ENCODE data around the gene MKI67.
"Not testable (repeated sequence)": the region's sequence is repeated elsewhere in the genome, so short reads cannot be mapped to it uniquely, and the experiment has no call there.

MKI67 gene

GRCh38 chr10:128103229-128103714 lies 23.0 kb downstream of the MKI67 start:
- Histone ChIP-seq H3K4me3 (ENCODE audit: low read depth in 1 of 2, low read length in 2 of 2) (no peak overlapping the region), H3K4me1 (ENCODE audit: control insufficient read depth in 1 of 2, insufficient read depth in 2 of 2, low read length in 2 of 2) (no peaks in the 10 kb centered on the region), H3K27ac (ENCODE audit: low read length) (no peak overlapping the region), H3K36me3 (ENCODE audit: control insufficient read depth in 1 of 2, insufficient read depth in 2 of 2, low read length in 2 of 2) (no peaks in the 10 kb centered on the region), H3K27me3 (ENCODE audit: low read depth, low read length) (no peaks in the 10 kb centered on the region), H3K9me3 (ENCODE audit: control insufficient read depth in 1 of 2, low read length in 2 of 2) (no peaks in the 10 kb centered on the region)

DNA sequence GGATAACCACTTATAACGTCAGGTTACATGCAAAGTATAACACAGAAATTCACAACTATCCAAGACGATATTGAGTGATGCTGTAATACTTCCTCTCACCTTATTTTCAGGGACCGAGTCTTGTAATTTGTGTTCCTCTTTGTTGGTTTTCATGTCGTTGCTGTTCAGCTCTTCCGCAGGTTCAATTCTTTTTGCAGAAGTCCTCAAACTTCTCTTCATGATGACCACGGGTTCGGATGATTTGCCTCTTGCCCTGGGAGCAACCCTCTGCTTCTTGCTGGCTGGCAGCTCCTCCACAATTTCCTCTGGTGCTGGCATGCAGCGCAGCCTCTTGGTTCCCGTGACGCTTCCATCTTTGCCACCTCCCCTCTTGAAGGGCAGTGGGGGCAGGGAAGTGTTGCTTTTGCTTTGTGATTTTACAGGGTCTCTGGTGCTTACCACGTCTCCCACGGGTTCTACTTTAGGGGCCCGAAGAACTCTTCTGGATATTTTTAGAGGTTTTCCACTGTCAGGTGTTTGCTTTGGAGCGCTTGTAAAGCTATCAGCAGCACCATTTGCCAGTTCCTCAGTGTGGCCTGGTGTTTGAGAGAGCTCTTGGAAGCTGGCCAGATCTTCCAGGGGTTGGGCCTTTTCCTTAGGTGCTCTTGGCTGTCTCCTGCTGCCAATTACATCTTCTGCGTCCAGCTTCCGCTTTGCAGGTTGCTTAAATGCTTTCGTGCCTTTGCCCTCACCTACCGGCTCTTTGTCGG lies 23.6 kb downstream of the MKI67 start:
- Histone ChIP-seq H3K36me3 (ENCODE audit: control insufficient read depth in 1 of 2, insufficient read depth in 2 of 2, low read length in 2 of 2) (no peaks in the 10 kb centered on the region), H3K4me3 (ENCODE audit: low read depth in 1 of 2, low read length in 2 of 2) (no peak overlapping the region), H3K9me3 (ENCODE audit: control insufficient read depth in 1 of 2, low read length in 2 of 2) (no peaks in the 10 kb centered on the region), H3K27ac (ENCODE audit: low read length) (no peak overlapping the region), H3K27me3 (ENCODE audit: low read depth, low read length) (no peaks in the 10 kb centered on the region), H3K4me1 (ENCODE audit: control insufficient read depth in 1 of 2, insufficient read depth in 2 of 2, low read length in 2 of 2) (no peaks in the 10 kb centered on the region)

GRCh38 chr10:128101901-128102300 lies 24.3 kb downstream of the MKI67 start:
- H3K4me1 ChIP-seq (ENCODE audit: control insufficient read depth in 1 of 2, insufficient read depth in 2 of 2, low read length in 2 of 2): no peaks in the 10 kb centered on the region
- H3K27me3 ChIP-seq (ENCODE audit: low read depth, low read length): no peaks in the 10 kb centered on the region
- H3K4me3 ChIP-seq (ENCODE audit: low read depth in 1 of 2, low read length in 2 of 2): no peak overlapping the region
- no peak overlapping the region for H3K27ac ChIP-seq (ENCODE audit: low read length)
- no peaks in the 10 kb centered on the region for H3K9me3 ChIP-seq (ENCODE audit: control insufficient read depth in 1 of 2, low read length in 2 of 2)
- no peaks in the 10 kb centered on the region for H3K36me3 ChIP-seq (ENCODE audit: control insufficient read depth in 1 of 2, insufficient read depth in 2 of 2, low read length in 2 of 2)

- H3K4me3 ChIP-seq (ENCODE audit: low read depth in 1 of 2, low read length in 2 of 2): no peak overlapping the region
- H3K9me3 ChIP-seq (ENCODE audit: control insufficient read depth in 1 of 2, low read length in 2 of 2): no peaks in the 10 kb centered on the region
- no peak overlapping the region for H3K27ac ChIP-seq (ENCODE audit: low read length)
- no peaks in the 10 kb centered on the region for H3K4me1 ChIP-seq (ENCODE audit: control insufficient read depth in 1 of 2, insufficient read depth in 2 of 2, low read length in 2 of 2)
- H3K27me3 ChIP-seq (ENCODE audit: low read depth, low read length): no peaks in the 10 kb centered on the region
- H3K36me3 ChIP-seq (ENCODE audit: control insufficient read depth in 1 of 2, insufficient read depth in 2 of 2, low read length in 2 of 2): no peaks in the 10 kb centered on the region
Measured at GRCh38 chr10:128099901-128100300, 26.3 kb downstream of the MKI67 start.

DNA sequence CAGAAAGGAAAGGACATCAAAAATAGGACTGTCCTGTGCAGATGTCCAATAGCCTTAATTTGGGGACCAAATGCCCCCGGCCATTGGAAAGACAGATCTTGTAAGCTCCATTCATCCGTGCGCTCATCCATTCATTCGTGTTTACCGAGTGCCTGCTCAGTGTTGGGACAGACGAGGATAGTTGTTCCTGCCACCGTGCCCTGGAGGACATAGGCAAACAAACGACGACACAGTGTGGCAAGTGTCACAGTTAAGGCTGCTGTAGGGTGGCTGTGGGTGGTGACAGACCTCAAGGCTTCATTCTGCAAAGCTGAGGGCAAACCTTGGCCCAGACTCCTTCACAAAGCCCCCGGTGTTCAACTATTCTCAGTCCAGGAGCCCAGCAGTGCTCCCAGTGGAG lies 27.6 kb downstream of the MKI67 start:
- Histone ChIP-seq H3K36me3 (ENCODE audit: control insufficient read depth in 1 of 2, insufficient read depth in 2 of 2, low read length in 2 of 2) (no peaks in the 10 kb centered on the region), H3K4me3 (ENCODE audit: low read depth in 1 of 2, low read length in 2 of 2) (no peak overlapping the region), H3K9me3 (ENCODE audit: control insufficient read depth in 1 of 2, low read length in 2 of 2) (no peaks in the 10 kb centered on the region), H3K27me3 (ENCODE audit: low read depth, low read length) (no peaks in the 10 kb centered on the region), H3K27ac (ENCODE audit: low read length) (no peak overlapping the region), H3K4me1 (ENCODE audit: control insufficient read depth in 1 of 2, insufficient read depth in 2 of 2, low read length in 2 of 2) (no peaks in the 10 kb centered on the region)

GRCh38 chr10:128097783-128098182 lies 28.4 kb downstream of the MKI67 start:
- Histone ChIP-seq H3K4me1 (ENCODE audit: control insufficient read depth in 1 of 2, insufficient read depth in 2 of 2, low read length in 2 of 2) (no peaks in the 10 kb centered on the region), H3K27ac (ENCODE audit: low read length) (no peak overlapping the region), H3K9me3 (ENCODE audit: control insufficient read depth in 1 of 2, low read length in 2 of 2) (no peaks in the 10 kb centered on the region), H3K4me3 (ENCODE audit: low read depth in 1 of 2, low read length in 2 of 2) (no peak overlapping the region), H3K36me3 (ENCODE audit: control insufficient read depth in 1 of 2, insufficient read depth in 2 of 2, low read length in 2 of 2) (no peaks in the 10 kb centered on the region), H3K27me3 (ENCODE audit: low read depth, low read length) (no peaks in the 10 kb centered on the region)

GRCh38 chr10:128096486-128097199 lies 29.6 kb downstream of the MKI67 start:
- Histone ChIP-seq H3K27ac (ENCODE audit: low read length) (no peak overlapping the region), H3K27me3 (ENCODE audit: low read depth, low read length) (no peaks in the 10 kb centered on the region), H3K4me1 (ENCODE audit: control insufficient read depth in 1 of 2, insufficient read depth in 2 of 2, low read length in 2 of 2) (no peaks in the 10 kb centered on the region), H3K9me3 (ENCODE audit: control insufficient read depth in 1 of 2, low read length in 2 of 2) (no peaks in the 10 kb centered on the region), H3K36me3 (ENCODE audit: control insufficient read depth in 1 of 2, insufficient read depth in 2 of 2, low read length in 2 of 2) (no peaks in the 10 kb centered on the region), H3K4me3 (ENCODE audit: low read depth in 1 of 2, low read length in 2 of 2) (no peak overlapping the region)

GRCh38 chr10:128095753-128096469 lies 30.3 kb downstream of the MKI67 start:
- Histone ChIP-seq H3K27me3 (ENCODE audit: low read depth, low read length) (no peaks in the 10 kb centered on the region), H3K36me3 (ENCODE audit: control insufficient read depth in 1 of 2, insufficient read depth in 2 of 2, low read length in 2 of 2) (no peaks in the 10 kb centered on the region), H3K27ac (ENCODE audit: low read length) (no peak overlapping the region), H3K9me3 (ENCODE audit: control insufficient read depth in 1 of 2, low read length in 2 of 2) (no peaks in the 10 kb centered on the region), H3K4me3 (ENCODE audit: low read depth in 1 of 2, low read length in 2 of 2) (no peak overlapping the region), H3K4me1 (ENCODE audit: control insufficient read depth in 1 of 2, insufficient read depth in 2 of 2, low read length in 2 of 2) (no peaks in the 10 kb centered on the region)

DNA sequence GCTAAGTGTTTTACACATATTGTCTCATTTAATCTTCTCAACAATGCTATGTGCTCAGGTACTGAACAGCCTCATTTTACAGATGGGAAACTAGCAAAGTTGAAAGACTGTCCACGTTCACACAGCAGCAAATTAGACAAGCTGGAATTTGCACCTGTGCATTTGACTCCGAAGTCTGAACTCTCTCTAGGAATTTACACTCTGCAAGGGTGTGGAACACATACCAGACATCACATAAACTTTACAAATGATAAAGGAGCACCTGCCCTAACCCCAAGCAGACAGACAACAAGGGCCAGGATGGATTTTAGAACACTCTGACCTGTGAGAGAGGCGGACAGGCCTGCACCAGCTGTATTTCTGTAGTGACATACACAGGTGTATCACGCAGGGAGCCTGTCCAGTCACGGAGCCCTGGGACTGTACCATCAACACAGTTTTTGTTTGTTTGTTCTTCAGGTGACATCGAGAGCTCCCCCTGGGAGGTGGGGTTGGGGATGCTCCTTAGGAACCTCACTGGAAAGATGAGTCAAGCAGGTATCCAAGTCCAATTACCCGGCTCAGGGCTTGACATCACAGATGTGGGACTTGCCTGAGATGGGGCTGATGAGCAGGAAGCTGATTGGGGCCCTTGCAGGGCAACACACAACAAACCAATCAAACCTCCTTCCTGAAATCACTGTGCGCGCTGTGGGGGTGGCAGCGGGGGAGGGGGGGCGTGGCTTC lies 31.0 kb downstream of the MKI67 start:
- Histone ChIP-seq H3K27ac (ENCODE audit: low read length) (no peak overlapping the region), H3K36me3 (ENCODE audit: control insufficient read depth in 1 of 2, insufficient read depth in 2 of 2, low read length in 2 of 2) (no peaks in the 10 kb centered on the region), H3K4me1 (ENCODE audit: control insufficient read depth in 1 of 2, insufficient read depth in 2 of 2, low read length in 2 of 2) (no peaks in the 10 kb centered on the region), H3K27me3 (ENCODE audit: low read depth, low read length) (no peaks in the 10 kb centered on the region), H3K4me3 (ENCODE audit: low read depth in 1 of 2, low read length in 2 of 2) (no peak overlapping the region), H3K9me3 (ENCODE audit: control insufficient read depth in 1 of 2, low read length in 2 of 2) (no peaks in the 10 kb centered on the region)

- not testable (repeated sequence) for H3K36me3 ChIP-seq (ENCODE audit: control insufficient read depth in 1 of 2, insufficient read depth in 2 of 2, low read length in 2 of 2); H3K4me1 ChIP-seq (ENCODE audit: control insufficient read depth in 1 of 2, insufficient read depth in 2 of 2, low read length in 2 of 2); H3K27ac ChIP-seq (ENCODE audit: low read length); H3K27me3 ChIP-seq (ENCODE audit: low read depth, low read length); H3K4me3 ChIP-seq (ENCODE audit: low read depth in 1 of 2, low read length in 2 of 2); H3K9me3 ChIP-seq (ENCODE audit: control insufficient read depth in 1 of 2, low read length in 2 of 2)
Measured at GRCh38 chr10:128094596-128094995, 31.6 kb downstream of the MKI67 start.

DNA sequence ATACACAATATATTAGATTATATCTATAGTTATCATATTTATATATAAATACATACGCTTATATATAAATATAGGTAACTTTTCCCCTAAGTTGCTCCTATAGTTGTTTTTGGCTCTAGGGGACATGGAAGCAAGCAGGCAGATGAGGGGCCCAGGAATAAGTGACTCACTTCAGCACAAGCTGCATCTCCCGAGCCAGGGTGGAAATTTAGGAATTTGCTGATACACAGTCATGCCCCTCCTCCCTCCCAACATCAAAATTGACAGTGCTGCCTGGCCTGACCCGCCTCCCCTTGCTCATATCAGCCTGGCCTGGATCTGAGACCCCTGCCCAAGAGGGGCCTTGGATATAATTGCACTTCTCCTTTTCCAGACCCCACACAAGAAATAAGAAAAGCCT lies 33.8 kb downstream of the MKI67 start:
- H3K36me3 ChIP-seq (ENCODE audit: control insufficient read depth in 1 of 2, insufficient read depth in 2 of 2, low read length in 2 of 2): no peaks in the 10 kb centered on the region
- H3K27ac ChIP-seq (ENCODE audit: low read length): no peak overlapping the region
- H3K27me3 ChIP-seq (ENCODE audit: low read depth, low read length): no peaks in the 10 kb centered on the region
- no peak overlapping the region for H3K4me3 ChIP-seq (ENCODE audit: low read depth in 1 of 2, low read length in 2 of 2)
- H3K4me1 ChIP-seq (ENCODE audit: control insufficient read depth in 1 of 2, insufficient read depth in 2 of 2, low read length in 2 of 2): no peaks in the 10 kb centered on the region
- H3K9me3 ChIP-seq (ENCODE audit: control insufficient read depth in 1 of 2, low read length in 2 of 2): no peaks in the 10 kb centered on the region
